NK-92 (cell line): ENCODE measurements around the gene MYO9A.

Experiments used
- DNase-seq: peaks from one replicate; lab custom pipeline; 2025; ENCODE audit not compliant: unreplicated experiment; lab: John Stamatoyannopoulos, UW

MYO9A gene

DNA sequence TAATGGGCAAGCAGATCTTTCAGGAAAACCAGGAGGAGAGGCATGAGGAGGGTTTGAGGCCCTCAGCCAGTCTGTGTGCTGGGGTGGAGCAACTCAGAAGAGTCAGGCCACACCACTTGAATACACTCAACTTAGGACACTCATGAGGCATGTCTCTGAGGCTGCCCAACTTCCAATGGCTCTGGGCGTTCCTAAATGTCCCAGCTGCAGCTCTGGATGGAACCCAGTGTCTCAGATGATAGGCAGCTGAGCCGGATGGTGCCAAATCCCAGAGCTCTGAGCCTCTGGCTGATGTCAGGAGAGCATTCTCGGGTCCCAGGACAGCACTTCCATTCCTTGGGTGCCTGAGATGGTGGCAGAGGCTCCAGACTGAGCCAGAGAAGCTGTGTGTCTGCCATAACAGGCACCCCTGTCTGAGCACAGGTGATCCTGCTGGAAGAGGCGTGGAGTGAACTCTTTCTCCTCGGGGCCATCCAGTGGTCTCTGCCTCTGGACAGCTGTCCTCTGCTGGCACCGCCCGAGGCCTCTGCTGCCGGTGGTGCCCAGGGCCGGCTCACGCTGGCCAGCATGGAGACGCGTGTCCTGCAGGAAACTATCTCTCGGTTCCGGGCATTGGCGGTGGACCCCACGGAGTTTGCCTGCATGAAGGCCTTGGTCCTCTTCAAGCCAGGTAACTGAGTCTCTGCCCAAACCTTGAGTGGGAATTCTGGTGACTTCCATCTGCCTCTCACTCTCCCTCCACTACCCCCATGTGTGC, 304.8 kb downstream of the MYO9A start:
- DNase-seq, result no peak

DNA sequence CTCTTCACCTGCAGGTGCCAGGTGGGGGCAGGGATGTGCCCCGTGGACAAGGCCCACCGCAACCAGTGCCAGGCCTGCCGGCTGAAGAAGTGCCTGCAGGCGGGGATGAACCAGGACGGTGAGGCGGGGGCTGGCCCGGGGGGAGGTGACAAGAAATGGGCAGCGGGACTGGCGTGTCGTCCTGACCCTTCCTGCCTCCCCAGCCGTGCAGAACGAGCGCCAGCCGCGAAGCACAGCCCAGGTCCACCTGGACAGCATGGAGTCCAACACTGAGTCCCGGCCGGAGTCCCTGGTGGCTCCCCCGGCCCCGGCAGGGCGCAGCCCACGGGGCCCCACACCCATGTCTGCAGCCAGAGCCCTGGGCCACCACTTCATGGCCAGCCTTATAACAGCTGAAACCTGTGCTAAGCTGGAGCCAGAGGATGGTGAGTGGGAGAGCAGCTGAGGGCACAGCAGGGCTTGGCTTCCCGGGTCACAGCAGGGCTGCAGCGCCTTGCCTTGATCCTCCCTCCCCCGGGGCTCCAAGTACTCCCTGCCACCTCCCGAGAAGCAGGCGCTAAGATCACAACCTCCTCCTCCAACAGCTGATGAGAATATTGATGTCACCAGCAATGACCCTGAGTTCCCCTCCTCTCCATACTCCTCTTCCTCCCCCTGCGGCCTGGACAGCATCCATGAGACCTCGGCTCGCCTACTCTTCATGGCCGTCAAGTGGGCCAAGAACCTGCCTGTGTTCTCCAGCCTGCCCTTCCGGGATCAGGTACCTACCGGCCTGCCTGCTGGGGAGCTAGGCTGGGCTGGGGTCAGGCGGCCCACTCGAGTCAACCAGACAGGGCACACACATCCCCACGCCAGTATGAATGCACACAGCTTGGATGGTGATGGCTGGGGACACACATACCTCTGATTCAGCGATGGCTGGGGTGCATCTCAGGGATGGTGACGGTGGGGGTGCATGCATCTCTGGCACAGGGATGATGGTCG, 305.9 kb downstream of the MYO9A start:
- DNase-seq, result no peak

DNA sequence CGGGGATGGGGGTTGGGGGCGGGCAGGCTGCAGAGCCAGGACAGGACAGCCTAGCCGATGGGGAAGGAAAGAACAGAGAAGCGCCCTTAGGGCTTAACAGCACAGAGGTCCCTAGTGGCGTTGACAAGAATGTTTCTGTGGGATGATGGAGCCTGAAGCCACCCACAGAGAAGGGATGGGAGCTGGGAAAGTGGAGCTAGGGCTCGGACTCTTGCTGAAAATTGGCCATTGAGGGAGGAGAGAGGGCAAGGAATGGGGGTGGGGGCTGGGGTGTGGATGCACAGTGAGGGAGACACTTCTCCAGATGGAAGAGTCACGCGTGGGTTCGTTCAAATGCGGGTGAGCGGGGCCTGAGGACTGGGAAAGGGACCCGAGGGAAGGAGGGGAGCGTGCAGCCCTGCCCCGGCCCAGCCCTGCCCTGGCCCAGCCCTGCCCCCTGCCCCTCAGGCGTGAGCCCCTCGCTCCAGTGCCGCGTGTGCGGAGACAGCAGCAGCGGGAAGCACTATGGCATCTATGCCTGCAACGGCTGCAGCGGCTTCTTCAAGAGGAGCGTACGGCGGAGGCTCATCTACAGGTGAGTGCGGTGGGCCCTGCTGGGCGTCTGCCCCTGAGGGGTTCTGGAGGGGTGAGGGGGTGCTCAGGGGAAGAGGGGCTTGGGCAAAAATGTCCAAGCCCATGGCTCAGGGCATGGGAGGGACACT, 306.8 kb downstream of the MYO9A start:
- DNase-seq, result no peak

DNA sequence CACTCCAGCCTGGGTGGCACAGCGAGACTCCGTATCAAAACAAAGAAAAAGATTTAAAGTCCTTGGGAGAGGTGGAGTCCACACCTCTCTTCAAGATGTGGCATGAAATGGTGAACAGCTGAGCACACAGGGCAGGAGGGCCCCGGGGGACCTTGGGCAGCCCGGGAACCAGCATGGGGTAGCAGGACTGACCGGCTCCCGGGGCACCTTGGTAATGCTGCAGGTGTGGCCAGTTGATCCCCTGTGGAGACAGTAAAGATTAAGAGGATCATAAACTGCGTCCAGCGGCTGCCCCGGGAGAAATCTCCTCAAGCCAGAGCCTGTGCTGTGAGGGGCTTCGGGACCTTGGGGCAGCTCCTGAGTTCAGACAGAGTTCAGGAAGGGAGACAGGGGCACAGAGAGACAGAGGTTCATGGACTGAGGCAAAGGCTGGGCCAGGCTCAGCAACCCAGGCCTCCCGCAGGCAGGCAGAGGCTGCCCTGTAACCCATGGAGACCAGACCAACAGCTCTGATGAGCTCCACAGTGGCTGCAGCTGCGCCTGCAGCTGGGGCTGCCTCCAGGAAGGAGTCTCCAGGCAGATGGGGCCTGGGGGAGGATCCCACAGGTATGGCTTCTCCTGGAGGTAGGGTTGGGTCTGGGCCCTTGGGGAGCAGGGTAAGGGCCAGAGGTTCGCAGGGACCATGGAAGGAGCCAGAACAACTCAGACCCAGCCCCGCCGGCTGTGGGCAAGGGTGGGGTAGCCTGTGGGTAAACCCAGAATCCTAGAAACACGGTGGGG, 307.5 kb downstream of the MYO9A start, which contains the start of gene NR2E3:
TSS of gene NR2E3 (plus strand) at position 299 of the 780 bp plus-strand sequence. CDS start at position 489, 190 bp downstream.
- no peak for DNase-seq

DNA sequence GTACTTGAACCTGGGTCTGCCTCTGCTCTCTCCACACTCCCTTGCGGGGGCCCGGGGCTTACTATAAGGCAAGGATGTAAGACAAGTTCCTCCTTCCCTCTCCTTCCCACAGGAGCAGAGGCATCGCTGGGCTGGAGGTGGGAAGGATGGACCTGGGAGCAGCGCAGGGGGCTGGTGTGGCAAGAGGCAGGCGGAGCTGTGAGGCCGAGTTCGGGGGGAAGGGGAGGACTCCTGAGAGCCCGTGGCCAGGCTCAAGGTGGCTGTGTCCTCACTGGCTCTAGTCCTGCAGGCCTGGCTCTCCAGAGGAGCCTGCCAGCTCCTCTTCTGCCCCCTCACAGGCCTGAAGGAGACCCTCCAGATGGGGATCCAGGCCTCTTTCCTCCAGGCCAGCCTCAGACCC, 308.6 kb downstream of the MYO9A start:
- no peak for DNase-seq

DNA sequence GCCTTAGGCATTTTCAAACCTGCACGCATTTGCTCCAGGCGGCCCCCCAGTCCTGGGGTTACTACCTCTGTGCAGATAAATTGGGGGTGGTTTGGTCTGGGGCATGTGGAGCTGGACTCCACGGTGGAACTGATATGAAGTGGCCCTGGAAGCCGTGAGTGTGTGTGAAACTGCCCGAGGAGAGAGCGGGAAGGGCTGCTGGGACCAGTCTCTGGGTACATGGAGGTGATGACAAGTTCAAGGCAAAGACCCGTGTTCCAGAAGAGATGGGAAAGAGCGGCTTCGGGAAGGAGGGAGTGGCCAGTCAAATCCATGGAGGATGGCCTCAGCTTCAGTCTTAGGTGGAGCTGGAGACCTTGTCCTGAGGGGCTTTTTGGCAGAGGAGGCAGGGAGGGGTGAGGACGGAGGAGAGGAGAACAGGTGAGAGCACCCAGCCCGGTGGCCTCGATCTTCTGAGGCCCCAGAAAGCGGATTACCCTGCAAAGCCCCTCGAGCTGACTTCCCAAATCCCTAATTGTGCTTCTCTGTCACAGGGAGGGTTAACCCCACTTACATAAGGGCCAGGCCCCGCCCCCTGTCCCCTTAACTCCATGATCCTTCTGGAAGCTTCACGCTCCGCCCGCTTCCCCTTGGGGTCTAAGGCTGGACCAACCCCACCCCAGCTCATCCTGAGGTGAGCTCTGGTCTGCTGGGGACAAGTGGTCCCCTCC, 309.5 kb downstream of the MYO9A start:
- DNase-seq, result no peak

DNA sequence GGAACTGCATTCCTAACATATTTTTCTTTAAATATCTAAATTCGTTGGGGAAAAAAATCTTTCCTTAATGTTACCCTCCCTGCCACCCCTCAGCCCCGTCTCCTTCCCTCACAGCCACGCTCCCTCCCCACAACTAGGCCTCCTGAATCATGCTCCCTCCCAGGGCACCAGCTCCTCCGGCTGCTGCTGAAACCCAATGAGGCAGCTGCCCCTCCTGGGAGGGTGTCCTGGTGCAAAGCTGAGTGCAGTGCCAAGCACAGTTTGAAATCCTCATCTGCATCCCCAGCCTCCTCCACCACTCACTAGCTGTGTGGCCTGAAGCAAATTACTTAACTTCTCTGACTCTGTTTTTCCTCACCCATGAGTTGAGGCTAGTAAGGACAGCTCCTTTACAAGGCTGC, 310.3 kb downstream of the MYO9A start:
- no peak for DNase-seq

DNA sequence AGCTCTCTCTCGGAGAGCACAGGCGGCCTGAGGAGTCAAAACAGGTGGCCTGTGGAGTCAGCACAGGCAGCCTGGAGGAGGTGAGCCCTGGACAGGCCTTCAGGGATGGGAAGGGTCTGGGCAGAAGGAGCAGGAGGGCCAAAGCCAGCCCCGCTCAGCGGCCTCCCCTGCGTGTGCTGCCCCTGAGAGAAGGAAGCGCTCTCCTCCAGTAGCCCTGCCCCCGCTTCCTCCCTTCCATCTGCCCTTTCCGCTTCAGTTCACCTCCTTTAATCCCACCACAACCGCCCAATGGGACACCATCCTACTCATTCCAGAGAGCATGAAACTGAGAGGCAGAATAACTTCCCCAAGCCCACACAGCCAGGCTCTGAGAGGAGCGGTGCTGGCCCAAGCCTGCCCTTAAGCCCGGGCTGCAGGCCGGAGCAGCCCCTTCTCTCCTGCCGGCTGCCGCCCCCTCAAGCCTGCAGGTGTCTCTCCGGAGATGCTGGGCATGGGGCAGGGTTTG, 310.8 kb downstream of the MYO9A start:
- no peak for DNase-seq

DNA sequence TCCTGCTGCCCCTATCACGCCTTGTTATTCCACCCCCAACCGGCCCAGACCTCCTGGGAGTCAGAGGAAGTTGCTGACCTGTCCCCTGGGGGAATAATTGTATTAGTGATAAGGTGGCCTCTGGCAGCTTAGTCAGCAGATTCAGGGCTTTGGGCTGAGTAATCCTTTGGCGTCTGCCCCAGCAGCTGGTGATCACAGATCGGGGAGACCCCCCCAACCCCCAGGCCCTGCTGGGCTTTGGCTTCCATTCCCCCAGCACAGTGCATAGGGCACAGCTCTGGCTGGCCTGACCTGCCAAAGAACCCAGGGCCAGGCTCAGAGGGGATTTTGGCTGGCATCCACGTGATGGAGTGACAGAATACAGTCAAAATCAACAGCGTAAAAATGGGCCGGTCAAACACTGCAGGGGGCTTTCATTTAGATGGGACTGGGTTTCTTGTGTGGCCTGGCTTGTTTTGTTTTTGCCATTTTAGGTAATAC, 311.5 kb downstream of the MYO9A start:
- no peak for DNase-seq

DNA sequence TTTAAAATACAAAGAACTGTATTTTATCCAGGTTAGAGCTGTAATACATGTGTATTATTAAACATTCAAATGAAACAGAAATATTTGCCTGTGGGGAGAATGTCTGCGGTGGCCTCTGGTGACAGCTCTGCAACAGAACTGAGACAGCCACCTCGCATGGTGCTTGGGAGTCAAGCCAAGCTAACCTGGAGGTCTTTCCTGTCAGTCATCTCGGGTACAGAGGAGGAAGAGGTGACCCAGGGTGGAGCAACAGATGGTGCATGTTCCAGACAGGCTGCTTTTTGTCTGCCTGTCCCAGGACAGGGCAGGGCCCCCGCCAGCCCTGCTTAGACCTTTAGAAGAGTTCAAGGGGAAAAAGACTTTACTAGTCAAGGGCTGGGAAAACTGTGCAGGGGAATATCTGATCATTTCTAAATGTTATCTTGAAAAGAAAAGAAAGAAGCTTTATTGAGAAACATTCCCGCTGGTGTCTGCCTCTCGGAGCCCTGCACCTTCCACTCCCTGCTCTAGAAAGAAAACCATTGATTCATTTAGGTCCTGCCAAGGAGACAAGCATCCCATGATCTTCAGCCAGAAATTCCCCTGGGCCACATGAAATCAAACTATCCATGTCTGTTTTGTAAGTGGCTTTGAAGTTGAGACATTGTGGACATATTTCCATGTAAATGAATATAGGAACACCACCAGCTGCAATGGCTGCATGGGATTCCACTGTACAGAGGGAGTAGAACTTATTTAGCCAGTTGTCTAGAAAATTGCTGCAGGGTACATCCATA, 313.1 kb downstream of the MYO9A start:
- no peak for DNase-seq

DNA sequence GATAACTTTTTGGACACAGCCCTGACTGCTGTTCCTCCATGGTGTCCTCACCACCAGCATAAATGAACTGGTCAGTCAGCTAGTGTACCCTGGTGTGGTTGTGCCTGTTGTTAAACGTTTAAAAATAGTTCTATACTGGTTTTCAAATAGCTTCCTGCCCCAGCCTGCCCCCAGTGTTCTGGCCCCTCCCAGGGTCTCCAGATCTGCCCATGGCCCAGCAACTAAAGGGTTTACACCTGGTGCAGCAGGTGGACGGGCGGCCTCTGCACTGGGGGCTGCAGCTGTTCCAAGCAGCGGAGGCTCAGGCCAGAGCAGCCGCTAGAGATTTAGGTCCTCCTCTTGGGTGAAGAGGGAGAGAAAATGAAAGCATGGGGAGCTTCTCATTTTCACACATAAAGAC, 313.7 kb downstream of the MYO9A start:
- no peak for DNase-seq

DNA sequence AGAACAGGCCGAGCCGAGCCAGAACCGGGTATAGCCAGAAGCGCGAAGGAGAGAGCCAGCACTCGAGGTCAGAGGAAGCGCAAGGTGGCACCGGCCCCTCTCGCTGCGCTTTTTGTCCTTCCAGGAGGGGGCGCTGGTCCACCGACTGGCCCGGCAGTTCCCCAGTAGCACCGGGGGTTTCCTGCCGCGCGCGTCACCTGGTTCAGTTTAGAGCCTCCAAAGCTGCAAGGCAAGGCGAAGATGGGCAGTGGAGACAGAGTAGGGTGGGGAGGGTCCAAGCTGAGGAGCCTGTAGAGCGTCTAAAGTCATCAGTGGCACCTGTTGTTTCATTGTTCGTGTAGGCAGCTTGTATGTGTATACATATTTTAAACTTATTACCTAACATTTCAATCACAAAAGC, 315.2 kb downstream of the MYO9A start:
- DNase-seq, result no peak

DNA sequence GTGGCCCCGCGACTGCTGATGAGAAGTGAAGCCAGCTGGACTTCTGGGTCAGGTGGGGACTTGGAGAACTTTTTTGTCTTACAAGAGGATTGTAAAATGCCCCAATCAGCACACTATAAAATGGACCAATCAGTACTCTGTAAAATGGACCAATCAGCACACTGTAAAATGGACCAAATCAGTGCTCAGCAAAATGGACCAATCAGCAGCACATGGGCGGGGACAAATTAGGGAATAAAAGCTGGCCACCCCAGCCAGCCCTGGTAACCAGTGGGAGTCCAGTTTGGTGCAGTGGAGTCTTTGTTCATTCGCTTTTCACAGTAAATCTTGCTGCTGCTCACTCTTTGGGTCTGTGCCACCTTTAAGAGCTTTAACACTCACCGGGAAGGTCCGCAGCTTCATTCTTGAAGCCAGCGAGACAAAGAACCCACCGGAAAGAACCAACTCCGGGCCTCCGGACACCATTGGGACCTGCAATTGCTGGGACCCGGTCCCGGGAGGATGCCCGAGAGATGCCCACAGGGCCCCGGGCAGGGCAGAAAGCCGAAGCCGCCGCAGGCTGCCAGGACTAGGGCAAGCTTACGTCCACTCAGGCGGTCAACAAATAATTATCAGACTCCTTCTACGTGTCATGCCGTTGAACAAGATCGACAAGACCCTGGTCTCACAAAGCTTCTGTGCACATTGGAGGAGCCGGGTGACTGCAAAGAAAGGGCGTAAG, 315.9 kb downstream of the MYO9A start:
- no peak for DNase-seq

DNA sequence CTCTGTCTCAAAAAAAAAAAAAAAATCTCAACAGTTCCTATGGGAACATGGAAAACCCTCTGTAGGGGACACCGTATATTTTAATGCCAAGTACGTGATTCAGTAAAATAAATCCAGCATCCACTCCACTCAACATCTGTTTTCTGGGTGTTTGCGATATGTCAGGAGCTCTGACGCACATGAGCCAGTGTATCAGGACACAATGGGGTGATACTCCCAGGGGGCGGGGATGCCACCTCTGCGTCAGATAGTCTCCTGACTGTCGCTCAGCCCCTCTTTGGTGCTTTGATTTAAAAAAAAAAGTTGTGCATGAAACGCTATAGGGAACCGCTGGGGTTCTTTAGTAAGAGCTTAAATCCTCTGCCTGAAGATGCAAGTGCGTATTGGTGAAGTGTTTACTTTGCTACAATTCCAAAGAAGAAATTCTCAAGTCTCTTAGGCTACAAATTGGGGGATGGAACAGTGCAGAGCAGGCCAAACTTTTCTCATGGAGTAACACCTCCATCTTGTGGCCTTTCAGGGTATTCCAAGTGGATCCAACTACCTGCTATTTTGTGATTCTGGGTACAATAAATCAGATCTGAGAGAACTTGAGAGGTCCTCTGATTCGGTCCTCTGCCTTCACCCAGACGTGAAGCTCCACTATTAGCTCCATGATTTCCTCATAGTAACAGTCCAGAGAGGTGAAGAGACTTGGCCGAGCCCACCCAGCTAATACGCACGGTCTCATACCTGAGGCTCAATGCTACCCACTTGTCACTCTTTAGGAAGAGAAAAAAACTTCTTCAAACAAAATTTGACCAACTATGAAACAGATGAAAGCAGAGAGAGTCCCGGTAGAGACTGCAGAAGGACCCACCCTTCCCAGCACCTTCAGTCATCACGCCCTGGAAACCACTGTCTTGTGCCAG, 316.9 kb downstream of the MYO9A start:
- DNase-seq, result no peak

DNA sequence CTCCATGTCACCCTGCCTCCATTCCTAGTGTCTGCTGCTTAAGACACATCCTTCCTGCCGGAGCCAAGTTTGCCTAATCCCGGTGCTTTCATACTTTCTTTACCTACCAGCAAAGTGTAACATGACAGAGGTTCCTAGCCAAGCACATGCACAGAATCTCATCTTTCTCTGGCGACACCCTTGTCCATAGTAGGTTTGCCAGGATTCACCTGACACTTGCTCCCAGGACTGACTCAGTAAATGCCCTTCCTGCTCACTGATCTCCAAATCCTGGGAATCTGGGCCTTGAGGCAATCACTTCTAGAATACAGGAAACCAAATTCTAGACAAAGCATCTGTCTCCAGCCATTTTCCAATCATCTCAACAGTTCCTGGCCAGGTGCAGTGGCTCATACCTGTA, 317.8 kb downstream of the MYO9A start:
- DNase-seq, result no peak

DNA sequence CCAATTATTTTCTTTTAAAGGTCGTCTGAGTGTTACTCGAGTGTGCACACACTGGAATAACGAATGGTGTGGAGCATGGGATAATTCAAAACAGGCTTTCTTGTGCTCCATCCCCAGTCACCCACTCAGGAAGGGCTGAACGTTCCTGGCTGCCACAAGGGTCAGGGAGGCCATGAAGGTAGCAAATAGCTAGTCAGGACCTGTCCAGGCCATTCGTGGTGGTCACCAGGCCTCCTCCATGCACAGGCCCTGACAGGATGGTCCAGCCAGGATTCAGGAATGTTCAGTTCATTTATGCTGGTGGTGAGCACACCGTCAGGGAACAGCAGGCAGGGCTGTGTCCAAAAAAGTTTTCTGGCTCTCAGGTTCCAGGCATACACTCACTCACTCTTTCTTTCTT, 319.3 kb downstream of the MYO9A start:
- DNase-seq, result no peak

DNA sequence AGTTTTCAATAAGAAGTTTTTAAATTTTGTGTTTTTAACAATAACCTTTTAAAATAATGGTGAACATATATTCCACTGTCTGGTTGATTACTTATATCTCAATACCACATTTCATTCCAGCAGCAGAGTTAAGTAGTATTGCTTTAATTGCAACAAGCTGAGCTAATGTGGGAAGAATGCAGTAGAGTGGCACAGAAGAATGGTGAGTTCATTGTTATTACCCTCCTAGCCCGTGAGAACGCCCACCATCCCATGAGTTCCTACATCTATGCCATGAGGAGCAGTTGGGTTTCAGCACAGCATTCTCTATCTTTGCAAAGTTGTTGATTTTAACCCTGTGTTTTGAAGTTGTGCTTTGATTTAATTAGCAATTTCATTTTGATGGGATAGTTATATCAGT, 325.4 kb downstream of the MYO9A start:
- DNase-seq, result no peak
